Activated T-cell treated with anti-CD3 and anti-CD28 coated beads, Interleukin-2, amount 50 U/mL, for 72 hours (primary cell): ENCODE data around the gene ANKFY1. TPM values are rescaled to one million over a fixed set of nuclear protein-coding genes. Genes with fewer than 3 reads are reported as not detected.

ENCODE experiments used
- ATAC-seq, 2 donors: fragments of 150-1000 bp; cut with Tn5 transposase; replicated peaks in 1 of 2; 2 replicates each; pipeline ENCODE4 v1.10.0; 2021; ENCODE audit warnings: moderate library complexity in 2 of 2, mild to moderate bottlenecking in 1 of 2
- DNase-seq, 2 donors: peaks; one replicate each; pipeline ENCODE4 v3.0.0; 2021 to 2022; ENCODE audit warnings: mixed read lengths in 1 of 2
- H3K27ac Mint-ChIP-seq: one replicate; pipeline ENCODE4 v1.8.0; 2022; ENCODE audit warnings: mild to moderate bottlenecking, moderate library complexity, mixed read lengths
- H3K27me3 Mint-ChIP-seq: one replicate; pipeline ENCODE4 v1.8.0; 2022; ENCODE audit warnings: low read depth, mixed read lengths
- H3K36me3 Mint-ChIP-seq, 2 donors: one replicate each; pipeline ENCODE4 v1.8.0; 2022; ENCODE audit warnings: mixed read lengths in 2 of 2, mild to moderate bottlenecking in 1 of 2; ENCODE audit not compliant: insufficient read depth in 2 of 2
- H3K4me1 Mint-ChIP-seq: one replicate; pipeline ENCODE4 v1.8.0; 2022; ENCODE audit warnings: low read depth, mixed read lengths
- H3K4me3 Mint-ChIP-seq, 2 donors: one replicate each; pipeline ENCODE4 v1.8.0; 2022; ENCODE audit warnings: mild to moderate bottlenecking in 2 of 2, mixed read lengths in 2 of 2, moderate library complexity in 2 of 2
- H3K9me3 Mint-ChIP-seq, 2 donors: one replicate each; pipeline ENCODE4 v1.8.0; 2022; ENCODE audit warnings: mixed read lengths in 2 of 2
- total RNA-seq, 2 donors: library from RNA; stranded (reverse); gene quantifications; one replicate each; pipeline ENCODE4 v1.2.3, GENCODE V29; 2022

Gene ANKFY1
- total RNA-seq, 2 donors from 2014 or later, result 36.4 to 37.9 TPM

GRCh38 chr17:4162775-4163466 is 100.9 kb downstream of the ANKFY1 start:
- peaks cover 2 to 6% of the 10 kb centered on the region in 2 donors for H3K36me3 Mint-ChIP-seq
- peaks cover 9% of the 10 kb centered on the region for H3K4me1 Mint-ChIP-seq
- H3K27me3 Mint-ChIP-seq, result no peaks in the 10 kb centered on the region
- H3K4me3 Mint-ChIP-seq, result no peak overlapping the region
- H3K27ac Mint-ChIP-seq, result peak overlapping the region; percentile 34
- DNase-seq, result no peak
- ATAC-seq, result no peak
- no peaks in the 10 kb centered on the region for H3K9me3 Mint-ChIP-seq

GRCh38 chr17:4162321-4162720 is 101.5 kb downstream of the ANKFY1 start:
- peak; percentile 63 to 89 for ATAC-seq
- Mint-ChIP-seq H3K4me1 (peaks cover 9% of the 10 kb centered on the region), H3K36me3 (peaks cover 2 to 4% of the 10 kb centered on the region in 2 donors), H3K27me3 (no peaks in the 10 kb centered on the region), H3K27ac (peak overlapping the region; percentile 36), H3K9me3 (no peaks in the 10 kb centered on the region), H3K4me3 (no peak overlapping the region)
- peak; percentile 23 to 51 for DNase-seq

GRCh38 chr17:4161967-4162305 is 101.8 kb downstream of the ANKFY1 start:
- Mint-ChIP-seq H3K4me3 (no peak overlapping the region), H3K27ac (peak overlapping the region; percentile 36), H3K27me3 (no peaks in the 10 kb centered on the region), H3K9me3 (no peaks in the 10 kb centered on the region), H3K4me1 (peaks cover 9% of the 10 kb centered on the region), H3K36me3 (peaks cover 2 to 3% of the 10 kb centered on the region in 2 donors)
- no peak for DNase-seq
- no peak for ATAC-seq

GRCh38 chr17:4161192-4161966 is 102.4 kb downstream of the ANKFY1 start:
- Mint-ChIP-seq H3K9me3 (no peaks in the 10 kb centered on the region), H3K4me3 (no peak overlapping the region), H3K4me1 (peaks cover 9% of the 10 kb centered on the region), H3K27ac (no peak overlapping the region), H3K27me3 (no peaks in the 10 kb centered on the region), H3K36me3 (peaks cover 0 to 2% of the 10 kb centered on the region in 2 donors)
- no peak for ATAC-seq
- no peak for DNase-seq

- Mint-ChIP-seq H3K9me3 (no peaks in the 10 kb centered on the region), H3K36me3 (peaks cover 0 to 2% of the 10 kb centered on the region in 2 donors), H3K27ac (no peak overlapping the region), H3K27me3 (no peaks in the 10 kb centered on the region), H3K4me3 (no peak overlapping the region), H3K4me1 (peaks cover 9% of the 10 kb centered on the region)
- ATAC-seq (no peak), DNase-seq (no peak)
Measured at GRCh38 chr17:4160294-4160859, 103.4 kb downstream of the ANKFY1 start.

GRCh38 chr17:4159761-4160160 is 104.0 kb downstream of the ANKFY1 start:
- peaks cover 0 to 2% of the 10 kb centered on the region in 2 donors for H3K36me3 Mint-ChIP-seq
- H3K27me3 Mint-ChIP-seq, result no peaks in the 10 kb centered on the region
- no peak overlapping the region for H3K4me3 Mint-ChIP-seq

GRCh38 chr17:4157618-4158333 is 106.0 kb downstream of the ANKFY1 start:
- Mint-ChIP-seq H3K36me3 (peaks cover 0 to 2% of the 10 kb centered on the region in 2 donors), H3K27ac (no peak overlapping the region), H3K27me3 (no peaks in the 10 kb centered on the region), H3K4me3 (no peak overlapping the region), H3K4me1 (peaks cover 9% of the 10 kb centered on the region), H3K9me3 (no peaks in the 10 kb centered on the region)
- DNase-seq, result no peak
- ATAC-seq, result no peak

More at GRCh38 chr17:4159761-4160160, 104.0 kb downstream of the ANKFY1 start:
- Mint-ChIP-seq H3K27ac (no peak overlapping the region), H3K9me3 (no peaks in the 10 kb centered on the region), H3K4me1 (peaks cover 9% of the 10 kb centered on the region)
- ATAC-seq (no peak), DNase-seq (no peak)

DNA sequence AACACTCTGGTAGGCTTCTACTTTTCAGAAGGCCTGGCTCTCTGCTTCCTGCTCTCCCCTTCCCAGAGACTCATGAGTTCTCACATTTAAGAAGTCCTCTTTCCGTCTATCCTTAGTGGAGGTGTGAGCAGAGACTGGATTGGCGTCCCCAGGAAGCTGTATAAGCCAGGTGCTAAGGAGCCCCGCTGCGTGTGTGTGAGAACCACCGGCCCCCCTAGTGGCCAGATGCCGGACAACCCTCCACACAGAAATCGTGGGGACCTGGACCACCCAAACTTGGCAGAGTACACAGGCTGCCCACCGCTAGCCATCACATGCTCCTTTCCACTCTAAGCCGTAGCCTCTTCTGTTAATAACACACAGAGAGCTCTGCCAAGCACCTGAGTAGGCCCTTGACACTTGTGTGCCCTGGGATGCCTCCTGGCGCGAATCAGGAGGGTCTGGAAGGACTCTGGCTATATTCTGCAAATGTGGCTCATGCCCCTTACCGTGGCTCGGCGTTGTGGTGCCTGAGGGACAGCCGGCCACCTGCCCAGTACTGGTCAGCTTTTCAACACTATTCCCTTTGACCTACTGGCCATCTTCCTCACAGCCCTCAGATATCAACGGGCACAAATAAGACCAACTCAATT is 106.9 kb downstream of the ANKFY1 start:
- H3K4me3 Mint-ChIP-seq, result no peak overlapping the region

DNA sequence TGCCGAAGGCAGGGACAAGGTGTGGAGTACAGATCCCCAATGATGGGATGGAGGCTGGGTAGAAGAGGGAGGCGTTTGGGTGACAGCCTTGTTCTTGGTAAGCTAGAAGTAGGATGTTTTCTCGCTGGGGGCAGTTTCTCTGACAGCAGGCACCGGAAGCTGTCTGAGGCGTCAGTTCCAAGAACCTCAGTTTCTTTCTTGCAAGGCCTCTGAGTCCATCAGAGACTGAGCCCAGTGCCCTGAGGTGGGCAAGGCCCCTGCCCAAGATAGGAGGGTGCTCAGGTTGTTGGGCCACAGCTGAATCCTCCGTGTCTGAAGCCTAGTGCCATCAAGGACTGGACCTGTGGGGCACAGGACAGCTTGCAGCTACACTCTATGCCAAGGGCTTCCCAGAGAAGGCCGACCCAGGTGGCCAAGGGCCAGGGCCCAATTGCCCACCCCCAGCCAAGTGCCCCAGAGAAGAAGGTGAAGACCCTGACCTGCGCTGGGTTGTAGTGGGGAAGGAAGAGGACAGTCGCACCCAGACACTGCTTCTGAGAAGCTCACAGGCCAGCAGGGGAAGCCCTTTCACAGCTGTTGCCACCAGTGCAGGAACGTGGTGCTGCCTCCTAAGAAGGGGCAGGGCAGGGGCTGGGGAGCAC is 107.7 kb downstream of the ANKFY1 start:
- Mint-ChIP-seq H3K27ac (peak overlapping the region; percentile 78), H3K36me3 (peaks cover 0 to 2% of the 10 kb centered on the region in 2 donors), H3K4me1 (no peaks in the 10 kb centered on the region), H3K27me3 (no peaks in the 10 kb centered on the region), H3K4me3 (no peak overlapping the region), H3K9me3 (no peaks in the 10 kb centered on the region)
- ATAC-seq (peak in 1 of 2 donors; percentile 38), DNase-seq (no peak)

More for the DNA sequence above, 106.9 kb downstream of the ANKFY1 start:
- Mint-ChIP-seq H3K36me3 (peaks cover 0 to 2% of the 10 kb centered on the region in 2 donors), H3K9me3 (no peaks in the 10 kb centered on the region), H3K27ac (no peak overlapping the region), H3K27me3 (no peaks in the 10 kb centered on the region), H3K4me1 (peaks cover 5% of the 10 kb centered on the region)
- DNase-seq, result no peak
- ATAC-seq, result no peak

GRCh38 chr17:4154201-4154600 is 109.6 kb downstream of the ANKFY1 start:
- Mint-ChIP-seq H3K4me1 (no peaks in the 10 kb centered on the region), H3K27me3 (no peaks in the 10 kb centered on the region), H3K4me3 (no peak overlapping the region), H3K9me3 (no peaks in the 10 kb centered on the region), H3K36me3 (no peaks in the 10 kb centered on the region), H3K27ac (no peak overlapping the region)
- ATAC-seq (no peak), DNase-seq (no peak)

DNA sequence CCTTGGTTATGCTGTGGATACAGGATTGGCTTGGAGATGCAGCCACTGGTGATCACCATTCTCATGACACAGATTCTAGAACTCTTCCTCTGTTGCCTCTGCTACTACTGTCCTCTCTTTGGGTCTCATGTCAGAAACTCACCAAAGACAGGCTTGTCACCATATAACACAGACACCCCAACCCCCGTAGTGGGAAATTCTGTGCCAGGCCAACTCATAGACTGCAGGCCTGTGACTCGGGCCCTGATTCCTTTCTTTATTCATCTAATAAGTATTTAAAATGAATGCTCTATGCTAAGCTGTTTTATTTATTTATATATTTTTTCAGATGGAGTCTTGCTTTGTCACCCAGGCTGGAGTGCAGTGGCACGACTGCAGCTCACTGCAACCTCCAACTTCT is 111.3 kb downstream of the ANKFY1 start:
- DNase-seq (no peak), ATAC-seq (no peak)

DNA sequence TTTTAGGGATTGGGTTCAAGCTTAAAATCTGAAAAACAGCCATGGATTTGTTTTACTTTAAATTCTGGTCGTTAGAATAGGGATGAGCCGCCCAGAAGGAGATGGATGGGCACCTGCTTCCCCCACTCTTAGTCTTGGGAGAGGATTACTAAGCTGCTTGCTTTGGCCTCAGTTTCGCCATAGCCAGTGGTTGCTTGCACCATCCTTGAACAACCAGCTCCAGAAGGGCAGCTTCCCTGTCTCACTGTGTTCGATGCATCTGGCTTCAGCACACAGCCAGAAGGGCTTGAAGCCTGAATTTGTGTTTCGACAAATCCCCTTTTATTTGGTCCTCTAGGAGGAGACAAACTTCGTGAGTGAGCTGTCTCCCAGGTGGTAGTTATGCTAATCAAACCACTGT is 113.7 kb downstream of the ANKFY1 start:
- Mint-ChIP-seq H3K27me3 (no peaks in the 10 kb centered on the region), H3K4me3 (no peak overlapping the region), H3K4me1 (no peaks in the 10 kb centered on the region), H3K9me3 (no peaks in the 10 kb centered on the region), H3K27ac (no peak overlapping the region), H3K36me3 (no peaks in the 10 kb centered on the region)
- ATAC-seq (no peak), DNase-seq (no peak)

More for the DNA sequence above, 111.3 kb downstream of the ANKFY1 start:
- Mint-ChIP-seq H3K27me3 (no peaks in the 10 kb centered on the region), H3K4me1 (no peaks in the 10 kb centered on the region), H3K36me3 (no peaks in the 10 kb centered on the region), H3K9me3 (no peaks in the 10 kb centered on the region), H3K4me3 (no peak overlapping the region), H3K27ac (no peak overlapping the region)
